K562 (cell line): Measurements from ENCODE around the gene TCF4.

ENCODE experiments used
- ATF3 ChIP-seq, 2 experiments: fragments of 450-650 bp in 1 of 2; sonication (generic) in 1 of 2; formaldehyde crosslinking in 1 of 2; IDR thresholded peaks in 1 of 2; conservative IDR thresholded peaks in 1 of 2; 2 replicates each; pipeline versions ENCODE4 v1.6.1 to v1.8.1; 2016 to 2023; ENCODE audit warnings: mild to moderate bottlenecking in 2 of 2, moderate library complexity in 2 of 2, inconsistent platforms in 1 of 2, missing genetic modification reagents in 1 of 2
- EZH2 ChIP-seq: IDR thresholded peaks from 2 replicates; pipeline ENCODE4 v1.6.1; 2012; ENCODE audit warnings: low read depth, mild to moderate bottlenecking, inconsistent platforms, low read length, borderline replicate concordance
- FOS ChIP-seq: IDR thresholded peaks from 3 replicates; pipeline ENCODE4 v1.6.1; 2011; ENCODE audit not compliant: insufficient read length; ENCODE audit errors: extremely low read depth
- GABPA ChIP-seq: fragments of 200-800 bp; sonication (Bioruptor generic); conservative IDR thresholded peaks from 2 replicates; pipeline ENCODE4 v1.6.1; 2016; ENCODE audit warnings: low read depth, missing genetic modification characterization, missing compliant biosample characterization
- HNRNPUL1 ChIP-seq: fragments of 200-400 bp; formaldehyde crosslinking; IDR thresholded peaks from 2 replicates; pipeline ENCODE4 v1.6.1; 2017; ENCODE audit warnings: low read length
- NCOA6 ChIP-seq: fragments of 450-650 bp; IDR thresholded peaks from 2 replicates; pipeline ENCODE4 v1.6.1; 2017; ENCODE audit warnings: mild to moderate bottlenecking
- NFYB ChIP-seq: IDR thresholded peaks from 2 replicates; pipeline ENCODE4 v1.6.1; 2011; ENCODE audit warnings: mild to moderate bottlenecking, moderate library complexity; ENCODE audit not compliant: insufficient read length; ENCODE audit errors: extremely low read depth
- TBL1XR1 ChIP-seq, 2 experiments: IDR thresholded peaks; 2 replicates each; pipeline ENCODE4 v1.6.1; 2012; ENCODE audit warnings: improper control_type of control experiment in 2 of 2, low read length in 2 of 2, mild to moderate bottlenecking in 1 of 2
- ZBTB49 ChIP-seq: sonication (generic); formaldehyde crosslinking; IDR thresholded peaks from 2 replicates; pipeline ENCODE4 v1.8.0; 2022; ENCODE audit warnings: missing genetic modification reagents, mild to moderate bottlenecking, borderline replicate concordance
- ZNF232 ChIP-seq: sonication (generic); formaldehyde crosslinking; IDR thresholded peaks from 2 replicates; pipeline ENCODE4 v1.8.0; 2022; ENCODE audit warnings: mild to moderate bottlenecking, missing genetic modification reagents
- ZNF239 ChIP-seq: fragments of 250-450 bp; sonication (Bioruptor Pico); IDR thresholded peaks from 2 replicates; pipeline ENCODE4 v1.4.0; 2020; ENCODE audit warnings: mild to moderate bottlenecking
- ZNF583 ChIP-seq: fragments of 250-450 bp; sonication (Bioruptor Pico); IDR thresholded peaks from 2 replicates; pipeline ENCODE4 v1.4.0; 2020
- TF ChIP-seq, protein P1 (sequence below), 3 experiments: IDR thresholded peaks in 2 of 3; conservative IDR thresholded peaks in 1 of 3; 2 replicates each; pipeline ENCODE4 v1.5.1; 2011 to 2012; ENCODE audit warnings: low read length in 3 of 3, mild to moderate bottlenecking in 3 of 3, control low read depth in 2 of 3, improper control_type of control experiment in 1 of 3, inconsistent platforms in 1 of 3, low read depth in 1 of 3, mixed read lengths in 1 of 3, moderate library complexity in 1 of 3; ENCODE audit not compliant: insufficient read depth in 2 of 3
- TF ChIP-seq, protein P2 (sequence below): sonication (generic); formaldehyde crosslinking; IDR thresholded peaks from 2 replicates; pipeline ENCODE4 v1.8.1; 2023; ENCODE audit warnings: mild to moderate bottlenecking, missing genetic modification reagents

GRCh38 chr18:55253814-55254213, 334.2 kb downstream of the TCF4 start:
- no peak for TF ChIP-seq ZNF239 (CRISPR knock-in tag)
- no peak for TF ChIP-seq ATF3 (IDR thresholded peaks at IDR 0.05)
- TF ChIP-seq ATF3 (CRISPR knock-in tag; conservative IDR thresholded peaks at IDR 0.05), result no peak
- no peak for TF ChIP-seq EZH2
- TF ChIP-seq FOS, result no peak
- TF ChIP-seq HNRNPUL1, result no peak
- TF ChIP-seq ZNF583 (CRISPR knock-in tag), result no peak
- TF ChIP-seq TBL1XR1 (IDR thresholded peaks at IDR 0.05; ENCODE audit: low read length in 2 of 2), result no peak
- TF ChIP-seq ZNF232 (CRISPR knock-in tag), result no peak
- TF ChIP-seq, protein P1, sequence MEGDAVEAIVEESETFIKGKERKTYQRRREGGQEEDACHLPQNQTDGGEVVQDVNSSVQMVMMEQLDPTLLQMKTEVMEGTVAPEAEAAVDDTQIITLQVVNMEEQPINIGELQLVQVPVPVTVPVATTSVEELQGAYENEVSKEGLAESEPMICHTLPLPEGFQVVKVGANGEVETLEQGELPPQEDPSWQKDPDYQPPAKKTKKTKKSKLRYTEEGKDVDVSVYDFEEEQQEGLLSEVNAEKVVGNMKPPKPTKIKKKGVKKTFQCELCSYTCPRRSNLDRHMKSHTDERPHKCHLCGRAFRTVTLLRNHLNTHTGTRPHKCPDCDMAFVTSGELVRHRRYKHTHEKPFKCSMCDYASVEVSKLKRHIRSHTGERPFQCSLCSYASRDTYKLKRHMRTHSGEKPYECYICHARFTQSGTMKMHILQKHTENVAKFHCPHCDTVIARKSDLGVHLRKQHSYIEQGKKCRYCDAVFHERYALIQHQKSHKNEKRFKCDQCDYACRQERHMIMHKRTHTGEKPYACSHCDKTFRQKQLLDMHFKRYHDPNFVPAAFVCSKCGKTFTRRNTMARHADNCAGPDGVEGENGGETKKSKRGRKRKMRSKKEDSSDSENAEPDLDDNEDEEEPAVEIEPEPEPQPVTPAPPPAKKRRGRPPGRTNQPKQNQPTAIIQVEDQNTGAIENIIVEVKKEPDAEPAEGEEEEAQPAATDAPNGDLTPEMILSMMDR (IDR thresholded peaks at IDR 0.05 in 2 of 3, conservative IDR thresholded peaks at IDR 0.05 in 1 of 3; ENCODE audit: insufficient read depth in 2 of 3, low read depth in 1 of 3, low read length in 3 of 3), result no peak
- TF ChIP-seq, protein P2, sequence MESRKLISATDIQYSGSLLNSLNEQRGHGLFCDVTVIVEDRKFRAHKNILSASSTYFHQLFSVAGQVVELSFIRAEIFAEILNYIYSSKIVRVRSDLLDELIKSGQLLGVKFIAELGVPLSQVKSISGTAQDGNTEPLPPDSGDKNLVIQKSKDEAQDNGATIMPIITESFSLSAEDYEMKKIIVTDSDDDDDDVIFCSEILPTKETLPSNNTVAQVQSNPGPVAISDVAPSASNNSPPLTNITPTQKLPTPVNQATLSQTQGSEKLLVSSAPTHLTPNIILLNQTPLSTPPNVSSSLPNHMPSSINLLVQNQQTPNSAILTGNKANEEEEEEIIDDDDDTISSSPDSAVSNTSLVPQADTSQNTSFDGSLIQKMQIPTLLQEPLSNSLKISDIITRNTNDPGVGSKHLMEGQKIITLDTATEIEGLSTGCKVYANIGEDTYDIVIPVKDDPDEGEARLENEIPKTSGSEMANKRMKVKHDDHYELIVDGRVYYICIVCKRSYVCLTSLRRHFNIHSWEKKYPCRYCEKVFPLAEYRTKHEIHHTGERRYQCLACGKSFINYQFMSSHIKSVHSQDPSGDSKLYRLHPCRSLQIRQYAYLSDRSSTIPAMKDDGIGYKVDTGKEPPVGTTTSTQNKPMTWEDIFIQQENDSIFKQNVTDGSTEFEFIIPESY, result no peak
- no peak for TF ChIP-seq GABPA (tag)
- TF ChIP-seq NFYB, result no peak
- TF ChIP-seq ZBTB49 (CRISPR knock-in tag), result no peak
- no peak for TF ChIP-seq NCOA6
